Lower leg skin (tissue), 3 donors: Measurements from ENCODE around the gene MYO10.

Experiments
- CTCF ChIP-seq, 3 donors: fragments of 450-650 bp; IDR thresholded peaks; one replicate each; pipeline ENCODE4 v1.5.1; 2016; ENCODE audit warnings: antibody characterized with exemption in 3 of 3, mild to moderate bottlenecking in 3 of 3, moderate library complexity in 2 of 3
- POLR2A ChIP-seq, 2 donors: fragments of 450-650 bp; IDR thresholded peaks; one replicate each; pipeline ENCODE4 v1.6.1; 2016 to 2017; ENCODE audit warnings: antibody characterized with exemption in 2 of 2, mild to moderate bottlenecking in 1 of 2, moderate library complexity in 1 of 2

- TF ChIP-seq CTCF (IDR thresholded peaks at IDR 0.05): no peak
- TF ChIP-seq POLR2A (IDR thresholded peaks at IDR 0.05): no peak
Measured at GRCh38 chr5:16886793-16887345, 49.2 kb downstream of the MYO10 start.
